ENCODE data around the gene GRIN3B. TPM values are rescaled to one million over a fixed set of nuclear protein-coding genes. Genes with fewer than 3 reads are reported as not detected.

GRIN3B gene
- total RNA-seq, 4 donors from 2014 or later: 0.24 TPM; not detected in 3

- ATAC-seq (ENCODE audit: low FRiP score) (no peak), DNase-seq (ENCODE audit: low spot score) (no peak)
- TF ChIP-seq CTCF (IDR thresholded peaks at IDR 0.05): no peak
These were observed 42.7 kb downstream of the GRIN3B start for GRCh38 chr19:1042689-1043511.

GRCh38 chr19:1045247-1045603 lies 45.0 kb downstream of the GRIN3B start:
- DNase-seq (ENCODE audit: low spot score) (no peak), ATAC-seq (ENCODE audit: low FRiP score) (no peak)
- no peak for TF ChIP-seq CTCF (IDR thresholded peaks at IDR 0.05)

- no peak for TF ChIP-seq CTCF (IDR thresholded peaks at IDR 0.05)
- DNase-seq (ENCODE audit: low spot score): no peak
- ATAC-seq (ENCODE audit: low FRiP score): no peak
These were observed 46.0 kb downstream of the GRIN3B start for GRCh38 chr19:1046117-1046626.

GRCh38 chr19:1046836-1047695 lies 46.8 kb downstream of the GRIN3B start:
- ATAC-seq (ENCODE audit: low FRiP score): no peak
- no peak for TF ChIP-seq CTCF (IDR thresholded peaks at IDR 0.05)
- DNase-seq (ENCODE audit: low spot score): no peak

GRCh38 chr19:1047696-1048147 lies 47.5 kb downstream of the GRIN3B start:
- no peak for DNase-seq (ENCODE audit: low spot score)

GRCh38 chr19:1049106-1049505 lies 48.9 kb downstream of the GRIN3B start:
- DNase-seq (ENCODE audit: low spot score) (no peak), ATAC-seq (ENCODE audit: low FRiP score) (no peak)
- no peak for TF ChIP-seq CTCF (IDR thresholded peaks at IDR 0.05)

More at GRCh38 chr19:1047696-1048147, 47.5 kb downstream of the GRIN3B start:
- no peak for ATAC-seq (ENCODE audit: low FRiP score)
- TF ChIP-seq CTCF (IDR thresholded peaks at IDR 0.05): no peak
